ENCODE results near the gene TSPAN13. TPM values are rescaled to one million over a fixed set of nuclear protein-coding genes. Genes with fewer than 3 reads are reported as not detected.
A peak's percentile ranks its signal among the peaks of the same experiment; 100 is the strongest.

Gene TSPAN13
- polyA plus RNA-seq, 2 of the 4 experiments (the other 2 are of a cell fraction), result 9.6 to 40.7 TPM

DNA sequence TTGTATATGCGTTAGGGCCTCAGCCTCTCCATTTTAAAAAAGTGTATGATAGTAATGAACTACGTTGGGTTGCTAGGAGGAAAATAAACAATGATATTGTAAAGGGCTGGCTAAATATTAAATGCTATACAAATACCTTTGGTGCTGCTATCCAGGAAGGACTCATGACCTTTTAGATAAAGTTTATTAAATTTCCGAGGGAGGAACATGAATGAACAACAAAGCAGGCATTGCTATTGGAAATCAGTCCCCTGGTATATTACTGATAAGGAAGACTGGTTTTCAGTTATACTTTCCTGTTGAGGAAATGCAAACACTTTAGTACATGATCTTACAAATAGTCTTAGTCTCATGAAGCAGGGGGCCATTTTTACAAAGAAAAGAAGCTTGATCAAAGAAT lies 68.5 kb downstream of the TSPAN13 start:
- Histone ChIP-seq H3K4me2 (peak overlapping the region; percentile 54), H3K4me1 (peaks cover 31% of the 10 kb centered on the region), H3K9me3 (no peaks in the 10 kb centered on the region; the same call in 2 of the 3 replicates), H3K4me3 (no peak overlapping the region), H3K27ac (peak overlapping the region; percentile 51 to 56)
- TF ChIP-seq GATA3 (IDR thresholded peaks at IDR 0.05; ENCODE audit: borderline replicate concordance) (peak; percentile 54; the same call in 1 of the 2 replicates), SMC3 (IDR thresholded peaks at IDR 0.05) (0 out of 3 replicates have a peak, but pooled peaks have one; percentile 6)
- TF ChIP-seq, protein P1, sequence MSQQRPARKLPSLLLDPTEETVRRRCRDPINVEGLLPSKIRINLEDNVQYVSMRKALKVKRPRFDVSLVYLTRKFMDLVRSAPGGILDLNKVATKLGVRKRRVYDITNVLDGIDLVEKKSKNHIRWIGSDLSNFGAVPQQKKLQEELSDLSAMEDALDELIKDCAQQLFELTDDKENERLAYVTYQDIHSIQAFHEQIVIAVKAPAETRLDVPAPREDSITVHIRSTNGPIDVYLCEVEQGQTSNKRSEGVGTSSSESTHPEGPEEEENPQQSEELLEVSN (IDR thresholded peaks at IDR 0.05; ENCODE audit: borderline replicate concordance, low read depth), result no peak
- 5% methylated on average over 3 of the region's 3 CpGs for WGBS (ENCODE audit: missing lambda C conversion rate)
- ATAC-seq, result peak in 1 of 2 experiments; percentile 77; a peak in 3 of 6 replicates
- DNase-seq (ENCODE audit: low read depth in 1 of 2, low spot score in 1 of 2), result peak in 1 of 2 experiments; percentile 67
- ChIA-PET CTCF (interaction anchor here (0.8 kb wide), 1 partner anchor 9 kb away, joined by 4 read pairs; no protein-coding TSS in a partner anchor), POLR2A (no interaction called here)
- no peak for FAIRE-seq

DNA sequence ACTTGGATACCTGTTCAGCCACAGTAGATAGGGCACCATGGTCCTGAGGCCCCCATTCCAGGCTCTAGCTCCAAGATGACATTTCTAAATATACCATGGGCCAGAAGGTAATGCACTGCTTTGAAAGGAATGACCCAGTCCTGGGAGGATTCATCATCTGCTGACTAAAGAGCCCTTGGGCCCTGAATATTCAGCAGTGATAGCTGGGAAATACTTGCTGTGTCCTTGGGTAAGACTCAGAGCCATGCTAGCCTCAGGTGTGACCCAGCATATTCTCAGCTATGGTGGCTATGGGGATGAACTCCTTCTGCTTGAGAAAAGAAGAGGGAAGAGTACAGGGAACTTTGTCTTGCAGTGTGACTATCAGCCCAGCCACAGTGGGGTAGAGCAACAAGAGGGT lies 72.5 kb downstream of the TSPAN13 start:
- no peak for TF ChIP-seq RCOR1 (IDR thresholded peaks at IDR 0.05; ENCODE audit: low read depth, low read length)
- TF ChIP-seq JUNB (IDR thresholded peaks at IDR 0.05), result no peak
- Histone ChIP-seq H3K4me2 (no peak overlapping the region), H3K9me3 (0 out of 3 replicates have a peak, but pooled peaks cover 2% of the 10 kb centered on the region), H3K4me1 (peaks cover 18% of the 10 kb centered on the region), H3K27ac (peak overlapping the region in 1 of 2 experiments; percentile 42; a peak in 3 of 6 replicates), H3K4me3 (no peak overlapping the region)
- ATAC-seq (no peak), DNase-seq (ENCODE audit: low read depth in 1 of 2, low spot score in 1 of 2) (no peak), FAIRE-seq (no peak)
- ChIA-PET POLR2A (no interaction called here), CTCF (no interaction called here)

DNA sequence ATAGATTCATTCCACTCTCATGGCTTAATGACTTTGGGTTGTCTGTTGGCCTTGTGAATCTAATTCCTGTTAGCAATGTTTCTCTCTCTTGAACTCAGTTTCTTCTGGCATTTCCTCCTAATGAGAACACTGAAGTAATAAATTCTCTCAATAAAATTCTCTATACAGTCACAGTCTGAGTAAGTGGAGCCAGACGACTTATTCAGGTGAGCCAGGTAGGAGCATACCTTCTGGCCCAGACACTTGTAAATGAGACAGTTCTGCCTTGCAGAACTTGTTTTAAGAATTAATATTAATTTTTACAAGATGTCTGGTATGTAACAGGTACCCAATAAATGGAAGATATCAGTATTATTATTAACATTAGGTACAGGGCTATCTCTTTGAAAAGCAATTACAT lies 79.8 kb downstream of the TSPAN13 start:
- FAIRE-seq (no peak), ATAC-seq (no peak), DNase-seq (ENCODE audit: low read depth in 1 of 2, low spot score in 1 of 2) (no peak)
- Histone ChIP-seq H3K4me1 (no peaks in the 10 kb centered on the region; the same call in 2 of the 3 replicates), H3K4me3 (no peak overlapping the region), H3K9me3 (0 out of 3 replicates have a peak, but pooled peaks cover 2% of the 10 kb centered on the region), H3K4me2 (no peak overlapping the region), H3K27ac (no peak overlapping the region)
- ChIA-PET POLR2A (no interaction called here), CTCF (interaction anchor here (0.6 to 1.0 kb wide), 2 partner anchors 20 to 110 kb away, joined by 3 read pairs; no protein-coding TSS in a partner anchor)
- TF ChIP-seq BHLHE40 (IDR thresholded peaks at IDR 0.05; ENCODE audit: low read depth, low read length) (no peak), RAD21 (conservative IDR thresholded peaks at IDR 0.05 in 1 of 2, IDR thresholded peaks at IDR 0.05 in 1 of 2) (no peak), FOXS1 (CRISPR knock-in tag; IDR thresholded peaks at IDR 0.05) (no peak), TFCP2L1 (CRISPR knock-in tag; IDR thresholded peaks at IDR 0.05) (no peak), EHMT2 (IDR thresholded peaks at IDR 0.05; ENCODE audit: low read depth) (no peak)
- 96% methylated on average over 1 of the region's 1 CpG for WGBS (ENCODE audit: missing lambda C conversion rate)

Other genes with a start within 250 kb of the TSPAN13 start
- not detected in 2 replicates for gene LRRC72, start 226.9 kb upstream of the TSPAN13 start, polyA plus RNA-seq (2011; rRNA removed)
- gene LRRC72, start 226.9 kb upstream of the TSPAN13 start, polyA plus RNA-seq (2017; fragmentation: RNase III; extraction: RNeasy Plus Mini Kit Qiagen cat#74134 plus additional on column Dnase treatment), result not detected in 3 replicates
- gene ANKMY2, start 108.0 kb upstream of the TSPAN13 start, polyA plus RNA-seq (2011; rRNA removed), result 24.2 and 26.1 TPM in 2 replicates
- gene ANKMY2, start 108.0 kb upstream of the TSPAN13 start, polyA plus RNA-seq (2017; fragmentation: RNase III; extraction: RNeasy Plus Mini Kit Qiagen cat#74134 plus additional on column Dnase treatment), result 13.3 to 15.3 TPM (median 14.3 TPM) in 3 replicates
- gene BZW2, start 107.6 kb upstream of the TSPAN13 start, polyA plus RNA-seq (2011; rRNA removed), result 101 and 108 TPM in 2 replicates
- 72.4 to 83.4 TPM (median 76.5 TPM) in 3 replicates for gene BZW2, start 107.6 kb upstream of the TSPAN13 start, polyA plus RNA-seq (2017; fragmentation: RNase III; extraction: RNeasy Plus Mini Kit Qiagen cat#74134 plus additional on column Dnase treatment)
- 479 and 682 TPM in 2 replicates for gene AGR2, start 51.2 kb downstream of the TSPAN13 start, polyA plus RNA-seq (2011; rRNA removed)
- 60.7 to 67.5 TPM (median 61.8 TPM) in 3 replicates for gene AGR2, start 51.2 kb downstream of the TSPAN13 start, polyA plus RNA-seq (2017; fragmentation: RNase III; extraction: RNeasy Plus Mini Kit Qiagen cat#74134 plus additional on column Dnase treatment)
- 0.36 and 0.52 TPM in 2 replicates for gene AGR3, start 128.2 kb downstream of the TSPAN13 start, polyA plus RNA-seq (2011; rRNA removed)
- gene AGR3, start 128.2 kb downstream of the TSPAN13 start, polyA plus RNA-seq (2017; fragmentation: RNase III; extraction: RNeasy Plus Mini Kit Qiagen cat#74134 plus additional on column Dnase treatment), result not detected in 3 replicates

All from A549 (cell line).